Adipose tissue (tissue), 3 donors: ENCODE measurements around the gene HTR2B. TPM values are rescaled to one million over a fixed set of nuclear protein-coding genes. Genes with fewer than 3 reads are reported as not detected.

Source experiments
- H3K27ac ChIP-seq: one replicate; pipeline ENCODE4 v1.5.1; 2013; ENCODE audit warnings: low read depth, low read length
- WGBS, 3 donors: extraction: QIAGEN DNeasy Blood & Tissue Kit; methylation state at CpG; one replicate each; pipeline ENCODE4 v1.1.7; 2013; 5-methylcytosine and 5-hydroxymethylcytosine counted together
- polyA plus RNA-seq, 3 donors: library from polyadenylated mRNA; stranded (reverse); fragments of 200-250 nt; gene quantifications; one replicate each; pipeline ENCODE4 v1.2.3, GENCODE V29; 2013
- donor health status: healthy with polysubstance abuse.
- donor health status: Bipolar disorder and iron deficiency.
- donor health status: healthy.

HTR2B gene
- polyA plus RNA-seq, 3 donors: 0.05 to 0.67 (median 0.12) TPM

DNA sequence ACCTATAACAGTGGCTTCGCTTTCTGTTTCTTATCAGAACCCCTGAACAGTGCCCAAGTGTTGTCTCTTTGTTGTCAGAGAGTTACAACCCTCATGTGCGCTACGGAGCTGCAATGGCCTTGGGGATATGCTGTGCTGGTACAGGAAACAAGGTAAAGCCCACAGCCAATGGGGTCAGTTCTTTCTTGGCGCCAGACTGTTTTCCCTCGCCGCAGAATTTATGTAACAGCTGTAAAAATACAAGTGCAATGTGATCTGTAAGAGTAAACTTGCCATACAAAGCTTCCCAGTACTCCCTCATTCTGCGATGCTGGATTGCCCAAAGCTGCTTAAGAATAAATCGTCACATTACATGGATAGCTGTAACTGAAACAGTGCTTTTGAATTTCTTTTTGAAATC is 13.9 kb upstream of the HTR2B start:
- no peak overlapping the region for H3K27ac ChIP-seq
- 81 to 89% (median 82%) methylated on average over 8 of the region's 8 CpGs for WGBS, 3 donors

GRCh38 chr2:231134910-231135655 is 10.2 kb upstream of the HTR2B start:
- 93 to 98% (median 96%) methylated on average over 1 of the region's 1 CpG for WGBS, 3 donors
- no peak overlapping the region for H3K27ac ChIP-seq

DNA sequence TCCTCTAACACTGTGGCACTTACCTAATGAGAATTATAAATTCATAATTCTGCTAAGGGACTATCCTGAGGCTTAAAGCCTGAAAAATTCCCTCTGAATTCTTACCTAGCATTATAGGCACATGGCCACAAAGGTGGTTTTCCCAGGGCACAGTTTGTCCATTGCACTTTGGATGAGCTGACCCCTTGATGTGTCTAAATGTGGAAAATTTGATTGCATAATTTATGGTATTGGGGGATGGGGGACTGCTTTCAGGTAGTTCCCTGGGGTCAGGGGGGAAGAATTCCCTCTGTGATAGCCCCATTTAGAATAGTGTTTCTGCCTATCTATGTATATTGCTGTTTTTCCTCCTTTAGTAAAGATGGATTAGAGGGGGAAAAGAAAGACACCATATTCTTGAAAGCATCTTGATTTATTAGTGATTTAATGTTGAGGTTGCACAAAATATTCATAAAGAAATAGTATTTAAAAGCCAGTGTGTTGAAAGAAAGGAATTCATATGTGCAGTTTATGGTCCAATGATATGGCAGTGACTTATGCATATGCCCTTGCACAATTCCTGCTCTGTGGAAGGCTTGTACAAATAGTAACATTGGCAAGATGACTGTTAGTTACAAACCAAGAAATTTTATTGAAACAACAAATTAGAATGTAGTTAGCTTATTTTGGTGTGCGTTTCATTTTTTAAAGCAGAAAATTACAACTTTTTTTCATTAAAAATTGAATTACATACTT is 8.7 kb upstream of the HTR2B start:
- H3K27ac ChIP-seq: no peak overlapping the region
- 84 to 89% (median 84%) methylated on average over 1 of the region's 1 CpG for WGBS, 3 donors

DNA sequence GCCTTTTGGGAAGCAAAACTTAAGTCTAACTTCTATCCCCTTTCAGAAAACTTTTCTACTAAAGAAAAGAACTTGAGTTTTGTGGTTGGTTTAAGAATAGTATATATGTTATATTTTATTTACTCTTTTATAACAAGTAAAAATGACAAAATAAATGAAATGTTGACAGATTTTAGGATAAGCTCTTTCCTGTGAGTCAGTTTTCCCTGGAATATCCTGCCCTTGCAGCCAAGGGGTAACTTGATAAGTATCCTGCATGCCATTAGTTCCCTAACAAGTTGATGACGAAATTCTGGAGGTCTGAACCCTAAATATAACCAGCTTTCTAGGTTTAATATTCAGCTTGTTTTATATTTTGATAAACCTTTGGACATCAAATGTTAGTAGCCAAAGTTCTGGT is 7.3 kb upstream of the HTR2B start:
- 64 to 88% (median 74%) methylated on average over 1 of the region's 1 CpG for WGBS, 3 donors
- H3K27ac ChIP-seq: no peak overlapping the region

DNA sequence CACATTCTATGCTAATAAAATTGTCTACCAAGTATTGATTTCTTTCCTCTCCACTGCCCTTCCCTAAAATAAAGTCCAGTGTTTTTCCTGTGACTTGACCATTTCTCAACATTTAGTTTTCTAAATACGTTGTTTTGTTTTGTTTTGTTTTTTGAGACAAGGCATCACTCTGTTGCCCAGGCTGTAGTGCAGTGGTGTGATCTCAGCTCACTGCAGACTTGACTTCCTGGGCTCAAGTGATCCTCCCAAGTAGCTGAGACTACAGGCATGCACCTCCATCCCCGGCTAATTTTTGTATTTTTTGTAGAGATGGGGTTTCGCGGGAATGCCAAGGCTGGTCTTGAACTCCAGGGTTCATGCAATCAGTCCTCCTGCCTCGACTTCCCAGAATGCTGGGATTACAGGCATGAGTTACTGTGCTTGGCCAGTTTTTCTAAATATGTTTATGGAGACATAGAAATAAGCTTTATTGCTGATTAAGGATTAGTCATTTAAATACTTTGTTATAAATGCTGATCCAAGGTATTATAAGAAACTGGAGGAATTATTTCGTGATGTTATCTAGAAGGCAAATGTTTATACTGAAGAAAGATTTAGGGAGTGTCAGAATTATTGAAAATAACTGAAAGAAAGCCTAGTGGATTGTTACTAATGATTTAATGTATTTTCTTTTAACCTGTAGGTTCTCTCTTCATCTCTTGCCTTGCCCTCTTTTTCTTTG is 5.7 kb upstream of the HTR2B start:
- no peak overlapping the region for H3K27ac ChIP-seq
- WGBS, 3 donors: 85 to 89% (median 87%) methylated on average over 6 of the region's 6 CpGs

- WGBS, 3 donors: 91 to 98% (median 91%) methylated on average over 1 of the region's 1 CpG
- no peak overlapping the region for H3K27ac ChIP-seq
These were observed 4.4 kb upstream of the HTR2B start for GRCh38 chr2:231129216-231129615.

DNA sequence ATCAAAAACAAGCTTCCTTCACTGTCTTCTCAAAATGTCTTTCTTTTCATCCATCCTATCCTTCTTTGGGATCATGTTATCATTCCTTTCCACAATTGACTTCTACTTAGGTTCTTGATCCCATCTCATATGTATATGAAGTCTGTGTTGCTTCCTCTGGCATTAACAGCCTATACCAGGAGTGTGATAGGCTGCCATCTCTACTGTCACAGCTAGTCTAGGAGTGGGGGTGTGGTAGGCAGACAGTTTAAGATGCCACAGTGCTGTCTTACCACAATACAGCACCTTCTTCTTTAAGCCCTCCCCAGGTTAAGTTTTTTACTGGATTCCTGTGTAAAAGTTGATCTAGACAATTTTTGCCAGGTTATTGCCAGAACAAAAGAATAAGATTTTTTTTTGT is 3.7 kb upstream of the HTR2B start:
- H3K27ac ChIP-seq: no peak overlapping the region

GRCh38 chr2:231127936-231128335 is 3.1 kb upstream of the HTR2B start:
- no peak overlapping the region for H3K27ac ChIP-seq
- 86 to 94% (median 91%) methylated on average over 1 of the region's 1 CpG for WGBS, 3 donors

DNA sequence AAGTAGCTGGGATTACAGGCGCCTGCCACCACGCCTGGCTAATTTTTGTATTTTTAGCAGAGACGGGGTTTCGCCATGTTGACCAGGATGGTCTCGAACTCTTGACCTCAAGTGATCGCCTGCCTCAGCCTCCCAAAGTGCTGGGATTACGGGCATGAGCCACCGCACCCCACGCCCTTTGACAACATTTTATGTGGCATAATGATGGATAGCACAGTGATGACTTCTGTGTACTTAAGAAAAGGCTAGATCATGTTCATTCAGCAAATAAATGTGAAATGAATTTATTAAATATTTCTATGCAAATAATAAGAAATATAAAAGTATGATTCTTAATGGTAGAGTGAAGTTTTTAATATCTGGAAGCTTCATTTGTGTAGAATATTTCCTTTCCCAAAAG is 2.6 kb upstream of the HTR2B start:
- WGBS, 3 donors: 94 to 98% (median 98%) methylated on average over 9 of the region's 9 CpGs
- no peak overlapping the region for H3K27ac ChIP-seq

DNA sequence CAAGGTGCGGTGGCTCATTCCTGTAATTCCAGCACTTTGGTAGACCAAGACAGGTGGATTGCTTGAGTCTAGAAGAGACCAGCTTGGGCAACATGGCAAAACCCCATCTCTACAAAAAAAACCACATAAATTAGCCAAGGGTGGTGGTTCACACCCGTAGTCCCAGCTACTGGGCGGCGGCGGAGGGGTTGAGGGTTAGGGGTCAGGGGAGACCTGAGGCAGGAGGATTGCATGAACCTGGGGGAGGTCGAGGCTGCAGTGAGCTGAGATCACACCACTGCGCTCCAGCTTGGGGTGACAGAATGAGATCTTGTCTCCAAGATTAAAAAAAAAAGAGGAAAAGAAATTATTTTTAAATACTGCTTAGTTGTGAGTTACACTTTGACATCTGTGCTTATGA is 1.3 kb upstream of the HTR2B start:
- no peak overlapping the region for H3K27ac ChIP-seq
- 94 to 97% (median 94%) methylated on average over 7 of the region's 7 CpGs for WGBS, 3 donors

- WGBS, 3 donors: 18 to 66% (median 51%) methylated on average over 4 of the region's 4 CpGs
- no peak overlapping the region for H3K27ac ChIP-seq
These were observed 1.4 kb downstream of the HTR2B start for GRCh38 chr2:231123362-231123898.

GRCh38 chr2:231118614-231118942 is 6.3 kb downstream of the HTR2B start:
- 76 to 84% (median 81%) methylated on average over 2 of the region's 2 CpGs for WGBS, 3 donors

GRCh38 chr2:231117922-231118613 is 6.8 kb downstream of the HTR2B start:
- H3K27ac ChIP-seq: no peak overlapping the region
- 72 to 79% (median 73%) methylated on average over 4 of the region's 4 CpGs for WGBS, 3 donors

More at GRCh38 chr2:231118614-231118942, 6.3 kb downstream of the HTR2B start:
- no peak overlapping the region for H3K27ac ChIP-seq

- no peak overlapping the region for H3K27ac ChIP-seq
- WGBS, 3 donors: 44 to 47% (median 47%) methylated on average over 1 of the region's 1 CpG
These were observed 7.7 kb downstream of the HTR2B start for GRCh38 chr2:231117148-231117547.

DNA sequence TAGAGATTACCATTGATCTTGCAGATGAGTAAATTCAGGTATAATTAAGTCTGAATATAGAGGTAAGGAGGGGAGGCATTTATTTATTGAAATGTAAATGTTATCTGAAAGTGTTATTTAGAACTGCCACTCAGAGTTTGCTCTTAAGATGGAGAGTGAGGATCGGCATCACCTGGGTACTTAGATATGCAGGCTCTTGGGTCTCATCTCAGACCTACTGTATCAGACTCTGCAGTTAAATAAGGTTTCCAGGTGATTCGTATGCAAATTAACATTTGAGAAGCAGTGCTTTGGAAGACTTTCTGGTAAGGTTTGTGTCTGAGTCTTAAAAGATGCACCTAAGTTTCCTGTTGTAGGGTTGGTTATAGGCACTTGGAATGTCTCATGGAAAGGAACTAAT is 9.2 kb downstream of the HTR2B start:
- 86 to 91% (median 87%) methylated on average over 2 of the region's 2 CpGs for WGBS, 3 donors
- no peak overlapping the region for H3K27ac ChIP-seq

GRCh38 chr2:231113489-231113888 is 11.4 kb downstream of the HTR2B start:
- no peak overlapping the region for H3K27ac ChIP-seq
- WGBS, 3 donors: 92 to 98% (median 95%) methylated on average over 5 of the region's 5 CpGs

GRCh38 chr2:231111987-231112386 is 12.9 kb downstream of the HTR2B start:
- WGBS, 3 donors: 94 to 100% (median 96%) methylated on average over 1 of the region's 1 CpG
- no peak overlapping the region for H3K27ac ChIP-seq

GRCh38 chr2:231110551-231110950 is 14.3 kb downstream of the HTR2B start:
- no peak overlapping the region for H3K27ac ChIP-seq
- WGBS, 3 donors: 35 to 81% (median 61%) methylated on average over 1 of the region's 1 CpG
